Activated T-cell treated with anti-CD3 and anti-CD28 coated beads, Interleukin-2, amount 50 U/mL, for 4 hours (primary cell): ENCODE measurements around the gene STK4. TPM values are rescaled to one million over a fixed set of nuclear protein-coding genes. Genes with fewer than 3 reads are reported as not detected.

ENCODE experiments used
- ATAC-seq, 2 donors: fragments of 200-7000 bp; cut with Tn5 transposase; one replicate each; pipeline ENCODE4 v1.10.0; 2021
- DNase-seq: peaks from one replicate; pipeline ENCODE4 v3.0.0-alpha.2; 2020
- H3K27me3 Mint-ChIP-seq: one replicate; pipeline ENCODE4 v1.8.0; 2021; ENCODE audit warnings: low read depth, mixed read lengths
- H3K36me3 Mint-ChIP-seq: one replicate; pipeline ENCODE4 v1.8.0; 2022; ENCODE audit warnings: mixed read lengths; ENCODE audit not compliant: insufficient read depth
- H3K4me1 Mint-ChIP-seq: one replicate; pipeline ENCODE4 v1.8.0; 2021; ENCODE audit warnings: low read depth, mixed read lengths
- H3K4me3 Mint-ChIP-seq: one replicate; pipeline ENCODE4 v1.8.0; 2021; ENCODE audit warnings: mild to moderate bottlenecking, moderate library complexity, mixed read lengths
- H3K9me3 Mint-ChIP-seq: one replicate; pipeline ENCODE4 v1.8.0; 2021; ENCODE audit warnings: mixed read lengths
- total RNA-seq, 3 donors: library from RNA; stranded (reverse); gene quantifications; one replicate each; pipeline ENCODE4 v1.2.1, GENCODE V29; 2021

STK4 gene
- total RNA-seq, 3 donors from 2014 or later, result 134 to 157 (median 149) TPM

GRCh38 chr20:45037050-45037449, 70.7 kb downstream of the STK4 start:
- Mint-ChIP-seq H3K27me3 (no peaks in the 10 kb centered on the region), H3K9me3 (no peaks in the 10 kb centered on the region), H3K4me3 (no peak overlapping the region), H3K36me3 (peaks cover 44% of the 10 kb centered on the region), H3K4me1 (peaks cover 82% of the 10 kb centered on the region)
- no peak for DNase-seq
- ATAC-seq, result no peak

DNA sequence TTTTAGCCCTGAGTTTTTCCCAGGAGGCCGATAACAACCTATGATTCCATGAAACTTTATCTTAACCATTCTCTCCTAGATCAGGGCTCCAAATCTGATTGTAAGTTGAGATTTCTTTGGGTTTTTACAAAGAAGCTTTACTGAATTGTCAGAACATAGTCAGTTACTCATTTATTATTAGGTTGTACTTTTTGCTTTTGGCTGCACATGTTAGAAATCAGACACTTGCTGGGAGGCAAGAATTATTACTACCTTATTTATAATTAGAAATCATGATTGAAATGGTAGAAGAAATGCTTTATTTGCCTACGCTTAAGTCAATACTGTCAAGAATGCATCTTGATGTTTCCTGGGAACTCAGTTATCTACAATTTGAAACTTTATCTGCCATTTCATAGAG, 71.3 kb downstream of the STK4 start:
- peaks cover 45% of the 10 kb centered on the region for H3K36me3 Mint-ChIP-seq
- H3K4me1 Mint-ChIP-seq, result peaks cover 83% of the 10 kb centered on the region
- ATAC-seq, result no peak
- H3K27me3 Mint-ChIP-seq, result no peaks in the 10 kb centered on the region
- DNase-seq, result no peak
- no peak overlapping the region for H3K4me3 Mint-ChIP-seq
- H3K9me3 Mint-ChIP-seq, result no peaks in the 10 kb centered on the region

GRCh38 chr20:45038745-45039474, 72.6 kb downstream of the STK4 start:
- H3K4me1 Mint-ChIP-seq, result peaks cover 84% of the 10 kb centered on the region
- no peaks in the 10 kb centered on the region for H3K27me3 Mint-ChIP-seq
- no peak for ATAC-seq
- H3K4me3 Mint-ChIP-seq, result no peak overlapping the region
- peaks cover 48% of the 10 kb centered on the region for H3K36me3 Mint-ChIP-seq
- no peak for DNase-seq
- H3K9me3 Mint-ChIP-seq, result no peaks in the 10 kb centered on the region

DNA sequence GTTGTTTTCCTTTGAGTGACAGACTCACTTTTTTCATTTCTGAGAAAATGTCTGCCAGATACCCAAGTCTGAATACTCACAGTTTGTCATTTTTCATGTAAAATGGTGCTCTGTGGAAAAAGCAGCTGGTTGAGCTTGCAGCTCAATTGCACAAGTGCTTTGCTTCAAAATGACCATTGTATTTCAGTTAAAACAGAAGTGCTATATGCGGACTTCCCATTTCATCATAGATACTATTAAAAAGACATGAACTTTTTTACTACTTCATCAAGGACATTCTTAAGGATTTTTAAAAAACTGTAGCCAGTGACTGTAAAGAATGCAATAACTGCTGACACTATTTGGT, 73.1 kb downstream of the STK4 start:
- no peak overlapping the region for H3K4me3 Mint-ChIP-seq
- H3K36me3 Mint-ChIP-seq, result peaks cover 51% of the 10 kb centered on the region
- H3K4me1 Mint-ChIP-seq, result peaks cover 87% of the 10 kb centered on the region
- H3K9me3 Mint-ChIP-seq, result no peaks in the 10 kb centered on the region
- H3K27me3 Mint-ChIP-seq, result no peaks in the 10 kb centered on the region
- no peak for DNase-seq
- no peak for ATAC-seq

DNA sequence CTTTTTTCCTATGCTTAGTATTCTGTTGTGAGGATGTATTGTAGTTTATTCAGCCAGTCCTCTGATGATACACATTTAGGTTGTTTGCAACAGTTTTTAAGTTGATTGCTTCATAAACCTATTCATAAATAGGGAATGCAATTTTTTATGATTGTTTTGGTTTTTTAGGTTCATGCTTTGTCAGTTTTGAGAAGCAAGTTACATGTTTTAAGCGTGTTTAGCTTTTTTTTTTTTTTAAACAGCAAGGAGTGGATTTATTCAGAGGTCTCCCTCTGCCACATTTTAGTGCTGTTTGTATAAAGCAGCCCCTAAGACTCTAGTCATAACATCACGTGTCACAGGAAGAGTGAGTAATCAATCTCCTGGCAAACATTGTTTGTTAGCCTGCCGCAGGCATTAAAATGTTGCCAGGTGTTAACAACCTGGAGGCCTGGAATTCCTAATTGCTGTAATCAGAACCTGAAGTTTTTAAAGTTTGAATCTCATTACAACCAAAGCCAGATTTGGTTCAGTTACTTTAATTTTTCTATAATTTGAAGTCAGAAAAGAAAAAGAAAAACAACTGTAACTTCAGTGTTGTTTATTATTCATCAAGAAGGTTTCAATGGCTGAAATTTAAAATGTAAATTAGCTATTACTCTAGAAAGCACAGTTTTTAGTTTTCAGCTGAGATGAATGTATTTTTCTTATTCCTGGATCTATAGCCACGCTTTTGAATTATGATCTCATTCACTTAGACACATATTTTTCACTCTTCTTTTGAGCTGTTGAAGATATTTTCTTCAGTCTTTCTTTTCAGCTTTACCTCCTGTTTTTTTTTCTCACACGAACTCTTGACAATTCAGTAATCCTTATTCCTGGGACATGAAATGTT, 75.4 kb downstream of the STK4 start:
- Mint-ChIP-seq H3K4me3 (no peak overlapping the region), H3K9me3 (no peaks in the 10 kb centered on the region), H3K27me3 (no peaks in the 10 kb centered on the region), H3K36me3 (peaks cover 37% of the 10 kb centered on the region), H3K4me1 (peaks cover 76% of the 10 kb centered on the region)
- no peak for DNase-seq
- ATAC-seq, result peak; percentile 74 to 83

DNA sequence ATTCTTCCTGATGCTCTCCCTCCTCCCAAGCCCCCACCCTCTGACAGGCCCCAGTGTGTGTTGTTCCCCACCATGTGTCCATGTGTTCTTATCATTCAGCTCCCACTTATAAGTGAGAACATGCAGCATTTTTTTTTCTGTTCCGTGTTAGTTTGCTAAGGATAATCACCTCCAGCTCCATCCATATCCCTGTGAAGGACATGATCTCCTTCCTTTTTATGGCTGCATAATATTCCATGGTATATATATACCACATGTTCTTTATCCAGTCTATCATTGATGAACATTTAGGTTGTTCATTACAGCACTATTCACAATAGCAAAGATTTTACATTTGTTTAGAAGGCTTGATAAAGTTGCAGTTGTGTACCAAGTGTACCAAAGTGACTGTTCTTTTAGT, 76.7 kb downstream of the STK4 start:
- Mint-ChIP-seq H3K9me3 (no peaks in the 10 kb centered on the region), H3K4me1 (peaks cover 75% of the 10 kb centered on the region), H3K36me3 (peaks cover 33% of the 10 kb centered on the region), H3K4me3 (no peak overlapping the region), H3K27me3 (no peaks in the 10 kb centered on the region)
- no peak for ATAC-seq
- DNase-seq, result no peak

DNA sequence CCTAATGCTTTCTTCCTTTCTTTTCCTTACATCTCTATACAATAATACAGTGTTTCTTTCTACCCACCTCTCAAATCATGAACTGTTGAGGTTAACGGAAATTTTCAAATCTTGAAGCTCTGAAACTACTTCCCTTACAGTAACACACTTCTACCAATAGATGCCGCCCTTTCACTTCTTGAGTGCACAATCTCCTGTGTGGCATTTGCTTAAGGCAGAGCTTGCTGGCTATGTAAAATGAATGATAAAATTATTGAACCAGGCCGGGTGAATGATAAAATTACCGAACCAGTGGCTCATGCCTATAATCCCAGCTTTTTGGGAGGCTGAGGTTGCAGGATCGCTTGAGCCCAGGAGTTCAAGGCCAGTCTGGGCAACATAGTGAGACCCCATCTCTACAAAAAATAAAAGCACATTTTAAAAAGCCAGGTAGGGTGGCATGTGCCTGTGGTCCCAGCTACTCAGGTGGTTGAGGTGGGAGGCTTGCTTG, 77.8 kb downstream of the STK4 start:
- Mint-ChIP-seq H3K36me3 (peaks cover 30% of the 10 kb centered on the region), H3K4me1 (peaks cover 77% of the 10 kb centered on the region), H3K9me3 (no peaks in the 10 kb centered on the region), H3K27me3 (no peaks in the 10 kb centered on the region), H3K4me3 (no peak overlapping the region)
- ATAC-seq (peak; percentile 76 to 86), DNase-seq (peak; percentile 24)

DNA sequence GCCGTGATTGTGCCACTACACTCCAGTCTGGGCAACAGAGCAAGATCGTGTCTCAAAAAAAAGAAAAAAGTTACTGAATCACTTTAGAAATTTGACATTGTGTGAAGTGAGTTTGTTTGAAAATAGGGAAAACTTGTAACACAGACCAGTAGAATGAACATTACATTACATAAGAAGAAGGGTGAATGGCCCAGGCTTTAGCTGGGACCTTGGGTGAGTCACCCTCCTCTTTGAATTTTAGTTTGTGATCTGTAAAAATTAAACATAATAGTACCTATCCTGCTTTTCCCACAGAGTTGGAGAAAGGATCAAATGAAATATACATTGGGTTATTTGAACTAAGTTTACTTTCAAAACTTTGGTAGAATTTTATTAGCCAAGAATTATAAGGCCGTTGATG, 78.3 kb downstream of the STK4 start:
- ATAC-seq (no peak), DNase-seq (no peak)
- Mint-ChIP-seq H3K4me1 (peaks cover 77% of the 10 kb centered on the region), H3K36me3 (peaks cover 31% of the 10 kb centered on the region), H3K9me3 (no peaks in the 10 kb centered on the region), H3K4me3 (no peak overlapping the region), H3K27me3 (no peaks in the 10 kb centered on the region)

- H3K27me3 Mint-ChIP-seq, result no peaks in the 10 kb centered on the region
- peaks cover 16% of the 10 kb centered on the region for H3K36me3 Mint-ChIP-seq
- no peak overlapping the region for H3K4me3 Mint-ChIP-seq
- DNase-seq, result no peak
- no peaks in the 10 kb centered on the region for H3K9me3 Mint-ChIP-seq
- H3K4me1 Mint-ChIP-seq, result peaks cover 73% of the 10 kb centered on the region
- no peak for ATAC-seq
These were observed 81.3 kb downstream of the STK4 start for GRCh38 chr20:45047581-45048119.

GRCh38 chr20:45049438-45049837, 83.1 kb downstream of the STK4 start:
- no peaks in the 10 kb centered on the region for H3K27me3 Mint-ChIP-seq
- DNase-seq (no peak), ATAC-seq (no peak)
- no peaks in the 10 kb centered on the region for H3K9me3 Mint-ChIP-seq
- peak overlapping the region; percentile 2 for H3K4me3 Mint-ChIP-seq
- H3K4me1 Mint-ChIP-seq, result peaks cover 72% of the 10 kb centered on the region
- H3K36me3 Mint-ChIP-seq, result peaks cover 15% of the 10 kb centered on the region

DNA sequence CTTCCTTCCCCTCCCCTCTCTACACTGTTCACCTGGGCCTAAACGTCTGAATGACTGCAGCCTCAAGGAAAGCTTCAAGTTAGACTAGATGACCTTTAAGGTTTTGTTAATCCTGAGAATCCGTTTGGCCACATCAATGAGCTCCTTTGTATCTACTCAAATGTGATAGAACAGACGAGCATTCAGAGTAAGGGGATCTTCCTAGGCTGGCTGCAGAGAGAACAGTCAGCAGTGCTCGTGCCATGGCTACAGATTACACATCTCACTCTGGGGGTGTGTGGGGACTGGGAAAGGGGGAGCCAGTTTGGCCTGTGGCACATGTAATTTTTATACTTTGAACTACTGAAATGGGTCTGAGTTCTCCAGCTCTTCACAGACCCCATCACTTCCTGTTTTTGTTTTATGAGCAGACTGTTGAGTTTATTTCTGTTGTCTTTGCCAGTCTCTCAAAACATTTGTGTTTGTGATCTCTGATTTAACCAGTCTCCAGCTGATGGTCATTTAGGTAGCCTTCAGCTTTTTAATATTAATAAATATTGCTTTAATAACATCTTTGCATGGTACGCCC, 83.7 kb downstream of the STK4 start:
- Mint-ChIP-seq H3K36me3 (peaks cover 18% of the 10 kb centered on the region), H3K27me3 (no peaks in the 10 kb centered on the region), H3K9me3 (no peaks in the 10 kb centered on the region), H3K4me3 (peak overlapping the region; percentile 2), H3K4me1 (peaks cover 74% of the 10 kb centered on the region)
- ATAC-seq, result peak; percentile 65 to 75
- no peak for DNase-seq

DNA sequence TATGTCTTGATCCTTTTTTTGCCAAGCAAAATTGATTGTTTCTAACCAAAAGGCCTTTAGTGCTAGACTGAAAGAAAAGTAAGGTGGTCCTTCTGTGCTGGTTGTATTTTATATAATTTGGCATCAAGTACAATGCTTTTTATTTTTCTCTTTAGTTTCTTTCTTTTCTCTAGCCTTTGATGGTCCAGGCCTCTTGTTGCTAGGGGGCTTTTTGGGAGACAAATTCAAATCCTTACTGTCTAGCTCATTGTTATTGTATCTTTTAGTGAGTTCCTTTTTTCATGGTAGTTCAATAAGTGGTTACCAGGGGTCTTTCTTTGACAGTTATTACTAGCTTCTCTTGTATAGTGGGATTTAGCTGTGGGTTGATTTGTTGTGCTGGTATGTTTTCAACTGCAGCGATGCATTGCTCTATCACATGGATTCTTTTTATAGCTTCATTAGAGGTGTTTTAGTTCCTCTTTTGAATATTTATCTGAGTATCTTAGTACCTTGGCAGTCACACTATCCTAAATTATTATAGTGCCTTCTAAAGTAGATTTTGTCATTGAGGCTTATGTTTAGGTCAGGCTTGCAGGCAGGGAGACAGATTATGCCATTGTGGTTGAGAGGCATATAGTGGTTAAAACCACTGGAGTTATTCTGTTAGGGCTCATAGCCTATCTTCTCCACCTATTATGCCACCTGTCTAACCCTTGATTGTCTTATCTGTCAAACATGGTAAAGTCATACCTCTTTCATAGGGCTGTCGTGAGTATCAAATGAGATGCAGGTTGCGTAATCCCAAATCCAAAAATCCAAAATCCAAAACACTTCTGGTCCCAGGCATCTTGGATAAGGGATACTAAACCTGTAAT, 85.1 kb downstream of the STK4 start:
- ATAC-seq, result peak in 1 of 2 donors; percentile 24
- DNase-seq, result no peak
- no peaks in the 10 kb centered on the region for H3K9me3 Mint-ChIP-seq
- peaks cover 30% of the 10 kb centered on the region for H3K36me3 Mint-ChIP-seq
- H3K4me3 Mint-ChIP-seq, result no peak overlapping the region
- no peaks in the 10 kb centered on the region for H3K27me3 Mint-ChIP-seq
- H3K4me1 Mint-ChIP-seq, result peaks cover 82% of the 10 kb centered on the region

DNA sequence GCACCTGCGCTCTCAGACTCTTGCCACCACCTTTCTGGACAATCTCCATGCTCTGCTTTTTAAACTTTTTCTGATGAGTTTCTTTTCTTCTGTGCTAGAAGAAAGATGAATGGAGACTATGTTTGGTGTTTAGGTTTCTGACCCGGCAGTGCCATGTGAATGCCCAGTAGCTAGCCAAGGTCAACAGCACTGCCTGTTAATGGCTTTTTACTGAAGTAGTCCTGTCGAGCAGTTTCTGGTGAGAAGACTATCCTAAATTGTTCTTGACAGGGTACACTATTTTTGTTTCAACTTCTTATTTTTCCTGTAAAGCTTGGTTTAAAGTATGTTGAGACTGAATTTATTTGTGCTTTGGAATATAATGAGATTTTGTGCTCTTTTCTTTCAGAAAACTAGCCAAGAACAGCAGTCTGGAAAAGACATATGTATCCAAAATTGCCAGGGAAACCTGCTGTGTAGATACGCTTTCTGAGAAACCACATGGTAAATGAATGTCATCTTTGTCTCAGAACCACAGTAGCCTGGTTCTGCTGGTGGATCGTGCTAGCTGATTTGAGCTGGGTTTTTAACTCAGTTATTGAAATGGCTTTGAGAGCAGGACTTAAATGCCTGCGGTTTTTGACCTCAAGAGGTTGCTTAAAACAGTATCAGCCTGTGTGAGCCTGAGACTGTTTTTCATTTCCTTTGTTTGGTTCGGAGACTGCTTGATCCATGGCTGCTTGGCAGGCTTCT, 86.6 kb downstream of the STK4 start:
- peak; percentile 64 to 72 for ATAC-seq
- Mint-ChIP-seq H3K4me1 (peaks cover 81% of the 10 kb centered on the region), H3K27me3 (no peaks in the 10 kb centered on the region), H3K36me3 (peaks cover 36% of the 10 kb centered on the region), H3K9me3 (no peaks in the 10 kb centered on the region), H3K4me3 (peak overlapping the region; percentile 6)
- DNase-seq, result no peak
